ENCODE measurements around the gene LTBP4.
"Not testable (repeated sequence)": the region's sequence is repeated elsewhere in the genome, so short reads cannot be mapped to it uniquely, and the experiment has no call there.

LTBP4 gene, protein sequence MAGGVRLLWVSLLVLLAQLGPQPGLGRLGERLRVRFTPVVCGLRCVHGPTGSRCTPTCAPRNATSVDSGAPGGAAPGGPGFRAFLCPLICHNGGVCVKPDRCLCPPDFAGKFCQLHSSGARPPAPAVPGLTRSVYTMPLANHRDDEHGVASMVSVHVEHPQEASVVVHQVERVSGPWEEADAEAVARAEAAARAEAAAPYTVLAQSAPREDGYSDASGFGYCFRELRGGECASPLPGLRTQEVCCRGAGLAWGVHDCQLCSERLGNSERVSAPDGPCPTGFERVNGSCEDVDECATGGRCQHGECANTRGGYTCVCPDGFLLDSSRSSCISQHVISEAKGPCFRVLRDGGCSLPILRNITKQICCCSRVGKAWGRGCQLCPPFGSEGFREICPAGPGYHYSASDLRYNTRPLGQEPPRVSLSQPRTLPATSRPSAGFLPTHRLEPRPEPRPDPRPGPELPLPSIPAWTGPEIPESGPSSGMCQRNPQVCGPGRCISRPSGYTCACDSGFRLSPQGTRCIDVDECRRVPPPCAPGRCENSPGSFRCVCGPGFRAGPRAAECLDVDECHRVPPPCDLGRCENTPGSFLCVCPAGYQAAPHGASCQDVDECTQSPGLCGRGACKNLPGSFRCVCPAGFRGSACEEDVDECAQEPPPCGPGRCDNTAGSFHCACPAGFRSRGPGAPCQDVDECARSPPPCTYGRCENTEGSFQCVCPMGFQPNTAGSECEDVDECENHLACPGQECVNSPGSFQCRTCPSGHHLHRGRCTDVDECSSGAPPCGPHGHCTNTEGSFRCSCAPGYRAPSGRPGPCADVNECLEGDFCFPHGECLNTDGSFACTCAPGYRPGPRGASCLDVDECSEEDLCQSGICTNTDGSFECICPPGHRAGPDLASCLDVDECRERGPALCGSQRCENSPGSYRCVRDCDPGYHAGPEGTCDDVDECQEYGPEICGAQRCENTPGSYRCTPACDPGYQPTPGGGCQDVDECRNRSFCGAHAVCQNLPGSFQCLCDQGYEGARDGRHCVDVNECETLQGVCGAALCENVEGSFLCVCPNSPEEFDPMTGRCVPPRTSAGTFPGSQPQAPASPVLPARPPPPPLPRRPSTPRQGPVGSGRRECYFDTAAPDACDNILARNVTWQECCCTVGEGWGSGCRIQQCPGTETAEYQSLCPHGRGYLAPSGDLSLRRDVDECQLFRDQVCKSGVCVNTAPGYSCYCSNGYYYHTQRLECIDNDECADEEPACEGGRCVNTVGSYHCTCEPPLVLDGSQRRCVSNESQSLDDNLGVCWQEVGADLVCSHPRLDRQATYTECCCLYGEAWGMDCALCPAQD (N-terminal part only)

GRCh38 chr19:40601134-40601974 is at the start of gene LTBP4:
Gene LTBP4 (plus strand): TSS chr19:40601369. CDS start chr19:40601388, 19 bp downstream.
- no peak for DNase-seq

GRCh38 chr19:40552848-40553247 is 48.3 kb upstream of the LTBP4 start:
- DNase-seq, result no peak

GRCh38 chr19:40553885-40554857 is 47.0 kb upstream of the LTBP4 start:
- no peak for DNase-seq

DNA sequence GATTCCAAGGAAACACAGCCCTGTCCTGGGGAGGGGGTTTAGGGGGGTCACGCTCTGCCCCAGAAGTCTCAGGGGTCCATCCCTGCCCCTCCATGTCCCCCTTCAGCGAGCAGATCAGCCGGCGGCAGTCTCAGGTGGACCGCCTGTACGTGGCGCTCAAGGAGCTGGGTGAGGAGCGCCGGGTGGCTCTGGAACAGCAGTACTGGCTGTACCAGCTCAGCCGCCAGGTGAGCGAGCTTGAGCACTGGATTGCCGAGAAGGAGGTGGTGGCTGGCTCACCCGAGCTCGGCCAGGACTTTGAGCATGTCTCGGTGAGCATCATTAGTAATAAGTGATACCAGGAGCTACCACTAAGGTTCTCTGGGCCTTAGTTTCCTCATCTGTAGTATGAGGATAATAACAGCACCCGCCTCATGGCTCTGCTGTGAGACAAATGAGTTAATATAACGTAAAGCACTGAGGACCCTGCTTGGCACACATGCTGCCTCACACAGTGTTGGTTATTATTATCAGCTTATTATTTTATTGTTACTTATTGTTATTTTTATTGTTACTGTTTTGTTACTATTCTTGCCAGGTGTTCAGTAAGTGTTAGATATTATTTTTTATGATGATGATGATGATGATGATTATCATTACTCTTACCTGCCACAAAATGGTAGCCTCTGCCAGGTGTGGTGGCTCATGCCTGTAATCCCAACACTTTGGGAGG is 45.0 kb upstream of the LTBP4 start:
- DNase-seq, result no peak

DNA sequence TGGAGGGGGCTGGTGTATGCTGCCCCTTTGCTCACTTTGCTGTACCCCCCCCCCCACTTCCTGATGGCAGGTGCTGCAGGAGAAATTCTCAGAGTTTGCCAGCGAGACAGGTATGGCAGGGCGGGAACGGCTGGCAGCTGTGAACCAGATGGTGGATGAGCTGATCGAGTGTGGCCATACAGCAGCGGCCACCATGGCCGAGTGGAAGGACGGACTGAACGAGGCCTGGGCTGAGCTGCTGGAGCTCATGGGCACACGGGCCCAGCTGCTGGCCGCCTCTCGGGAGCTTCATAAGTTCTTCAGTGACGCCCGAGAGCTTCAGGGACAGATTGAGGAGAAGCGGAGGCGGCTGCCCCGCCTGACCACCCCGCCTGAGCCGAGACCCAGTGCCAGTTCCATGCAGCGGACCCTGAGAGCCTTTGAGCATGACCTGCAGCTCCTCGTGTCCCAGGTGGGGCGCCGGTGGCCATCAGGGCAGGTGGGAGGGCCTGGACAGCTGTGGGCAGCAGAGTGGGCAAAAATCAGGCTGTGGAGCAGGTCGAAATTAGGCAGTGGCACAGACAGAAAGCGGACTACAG is 44.1 kb upstream of the LTBP4 start:
- DNase-seq, result no peak

GRCh38 chr19:40559394-40559793 is 41.8 kb upstream of the LTBP4 start:
- DNase-seq, result no peak

GRCh38 chr19:40560092-40560507 is 41.1 kb upstream of the LTBP4 start:
- no peak for DNase-seq

- no peak for DNase-seq
These were observed 39.2 kb upstream of the LTBP4 start for GRCh38 chr19:40561947-40562346.

GRCh38 chr19:40564535-40564934 is 36.6 kb upstream of the LTBP4 start:
- not testable (repeated sequence) for DNase-seq

GRCh38 chr19:40565355-40565754 is 35.8 kb upstream of the LTBP4 start:
- DNase-seq, result no peak

DNA sequence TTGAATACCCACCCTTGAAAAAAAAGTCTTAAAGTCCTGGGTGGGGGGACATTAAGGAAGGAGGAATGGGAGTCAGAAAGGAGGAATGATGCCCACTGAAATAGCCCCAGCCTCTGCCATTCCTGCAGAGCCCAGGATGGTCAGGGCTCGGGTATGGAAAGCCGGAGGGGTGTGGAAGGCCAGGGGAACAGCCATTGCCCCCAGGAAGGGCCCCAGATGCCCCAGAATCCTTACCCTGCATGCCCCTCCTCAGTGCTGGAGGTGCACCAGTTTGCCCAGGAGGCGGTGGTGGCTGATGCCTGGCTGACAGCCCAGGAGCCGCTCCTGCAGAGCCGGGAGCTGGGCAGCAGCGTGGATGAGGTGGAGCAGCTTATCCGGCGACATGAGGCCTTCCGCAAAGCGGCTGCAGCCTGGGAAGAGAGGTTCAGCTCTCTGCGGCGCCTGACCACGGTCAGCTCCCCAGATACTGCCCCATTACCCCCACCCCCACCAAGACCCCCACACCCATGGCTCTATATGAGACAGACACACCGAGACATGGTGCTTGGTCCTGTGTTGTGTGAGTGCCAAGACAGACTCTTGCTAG is 35.2 kb upstream of the LTBP4 start:
- no peak for DNase-seq

GRCh38 chr19:40567040-40567749 is 34.0 kb upstream of the LTBP4 start:
- DNase-seq, result no peak

GRCh38 chr19:40567750-40568494 is 33.2 kb upstream of the LTBP4 start:
- no peak for DNase-seq

- DNase-seq, result peak; percentile 86
These were observed 30.7 kb upstream of the LTBP4 start for GRCh38 chr19:40570313-40571004.

DNA sequence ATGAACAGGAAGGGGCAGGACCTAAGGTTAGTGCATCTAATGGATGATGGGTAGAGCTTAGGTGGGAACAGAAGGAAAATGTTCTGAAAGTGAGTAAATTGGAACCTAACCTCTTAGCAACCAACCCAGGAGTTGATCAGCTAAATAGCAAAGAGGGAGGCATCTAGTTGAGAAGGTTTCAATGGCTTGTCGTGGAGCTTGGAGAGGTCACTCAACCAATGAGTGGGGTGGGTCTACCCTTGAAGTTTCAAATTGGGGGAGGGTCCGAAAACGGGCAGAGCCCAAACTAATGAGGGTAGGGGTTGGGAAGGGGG is 30.2 kb upstream of the LTBP4 start:
- DNase-seq, result no peak

DNA sequence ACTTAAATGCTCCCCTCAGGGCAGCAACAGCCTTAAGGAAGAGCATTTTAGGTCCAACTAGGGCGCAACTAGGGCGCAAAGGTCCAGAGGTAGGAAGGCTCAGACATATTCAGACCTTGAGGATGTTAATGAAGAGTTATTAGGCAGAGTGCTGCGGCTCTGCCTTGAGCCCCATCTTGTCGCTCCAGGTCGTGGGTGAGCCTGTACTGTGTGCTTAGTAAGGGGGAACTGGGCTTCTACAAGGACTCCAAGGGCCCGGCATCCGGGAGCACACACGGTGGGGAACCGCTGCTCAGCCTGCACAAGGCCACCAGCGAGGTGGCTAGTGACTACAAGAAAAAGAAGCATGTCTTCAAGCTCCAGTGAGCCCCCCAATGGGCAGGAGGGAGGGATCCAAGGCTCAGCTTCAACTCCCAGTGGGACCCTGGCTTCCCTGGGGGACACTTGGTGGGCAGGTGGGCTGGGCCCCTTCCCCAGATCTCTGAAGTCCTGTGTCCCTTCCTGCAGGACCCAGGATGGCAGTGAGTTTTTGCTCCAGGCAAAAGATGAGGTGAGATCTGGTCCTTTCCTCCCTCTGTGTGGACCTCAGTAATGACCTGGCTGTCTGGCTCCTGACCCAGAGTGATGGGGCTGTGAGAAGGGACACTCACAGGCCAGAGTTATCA is 29.2 kb upstream of the LTBP4 start:
- DNase-seq, result no peak

DNA sequence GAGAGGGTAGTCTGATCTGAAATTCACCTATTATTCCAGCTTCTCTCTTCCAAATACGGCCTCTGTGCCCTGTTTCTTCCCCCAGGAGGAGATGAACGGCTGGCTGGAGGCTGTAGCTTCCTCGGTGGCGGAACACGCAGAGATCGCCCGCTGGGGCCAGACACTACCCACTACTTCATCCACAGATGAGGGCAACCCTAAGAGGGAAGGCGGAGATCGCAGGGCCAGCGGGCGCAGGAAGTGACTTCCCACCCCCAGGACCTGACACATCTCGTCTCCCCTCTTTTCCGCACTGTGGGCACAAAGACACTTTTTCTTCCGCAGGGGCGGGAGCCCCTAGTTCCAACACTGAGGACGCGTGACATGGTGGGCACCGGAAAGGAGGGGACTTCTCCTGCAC is 25.8 kb upstream of the LTBP4 start:
- DNase-seq, result no peak

All from SIG-M5 (cell line).